ENCODE results near the gene CRKL.
"Not testable (repeated sequence)": the region's sequence is repeated elsewhere in the genome, so short reads cannot be mapped to it uniquely, and the experiment has no call there.

CRKL gene

GRCh38 chr22:20903093-20903492, 14.1 kb upstream of the CRKL start:
- DNase-seq (ENCODE audit: low read depth): no peak

GRCh38 chr22:20904008-20904979, 12.9 kb upstream of the CRKL start:
- peak; percentile 99 for DNase-seq (ENCODE audit: low read depth)
- H3K4me3 ChIP-seq (ENCODE audit: low read length): no peak overlapping the region
- no peak for TF ChIP-seq CTCF (IDR thresholded peaks at IDR 0.05; ENCODE audit: insufficient read depth, low read depth, low read length, missing control alignments)

More at GRCh38 chr22:20903093-20903492, 14.1 kb upstream of the CRKL start:
- H3K4me3 ChIP-seq (ENCODE audit: low read length): no peak overlapping the region
- TF ChIP-seq CTCF (IDR thresholded peaks at IDR 0.05; ENCODE audit: insufficient read depth, low read depth, low read length, missing control alignments): no peak

- H3K4me3 ChIP-seq (ENCODE audit: low read length): no peak overlapping the region
- peak; percentile 63 for DNase-seq (ENCODE audit: low read depth)
- no peak for TF ChIP-seq CTCF (IDR thresholded peaks at IDR 0.05; ENCODE audit: insufficient read depth, low read depth, low read length, missing control alignments)
These were observed 12.2 kb upstream of the CRKL start for GRCh38 chr22:20904980-20905355.

- H3K4me3 ChIP-seq (ENCODE audit: low read length): no peak overlapping the region
- DNase-seq (ENCODE audit: low read depth): peak; percentile 91
- TF ChIP-seq CTCF (IDR thresholded peaks at IDR 0.05; ENCODE audit: insufficient read depth, low read depth, low read length, missing control alignments): no peak
These were observed 11.5 kb upstream of the CRKL start for GRCh38 chr22:20905415-20906386.

GRCh38 chr22:20906387-20906767, 10.8 kb upstream of the CRKL start:
- DNase-seq (ENCODE audit: low read depth): no peak
- no peak overlapping the region for H3K4me3 ChIP-seq (ENCODE audit: low read length)
- no peak for TF ChIP-seq CTCF (IDR thresholded peaks at IDR 0.05; ENCODE audit: insufficient read depth, low read depth, low read length, missing control alignments)

GRCh38 chr22:20908717-20909116, 8.5 kb upstream of the CRKL start:
- not testable (repeated sequence) for DNase-seq (ENCODE audit: low read depth)

More at GRCh38 chr22:20908717-20909116, 8.5 kb upstream of the CRKL start:
- H3K4me3 ChIP-seq (ENCODE audit: low read length): not testable (repeated sequence)

Data from epithelial cell of esophagus (primary cell).